Esophagus squamous epithelium (tissue), 5 donors: ENCODE data around the gene IDH1. TPM values are rescaled to one million over a fixed set of nuclear protein-coding genes. Genes with fewer than 3 reads are reported as not detected.
A peak's percentile ranks its signal among the peaks of the same experiment; 100 is the strongest.
"Not testable (repeated sequence)": the region's sequence is repeated elsewhere in the genome, so short reads cannot be mapped to it uniquely, and the experiment has no call there.

Source experiments
- DNase-seq: peaks from one replicate; lab custom pipeline; 2025; lab: John Stamatoyannopoulos, UW
- H3K27ac ChIP-seq, 4 donors: fragments of 200-600 bp; sonication (generic); one replicate each; pipeline ENCODE4 v1.5.1; 2016 to 2019; ENCODE audit warnings: mild to moderate bottlenecking in 1 of 4
- H3K27me3 ChIP-seq, 4 donors: fragments of 200-600 bp; sonication (generic); 1 replicate in 3 of 4; 2 replicates in 1 of 4; pipeline versions ENCODE4 v1.5.1 to v1.6.0; 2017 to 2021; ENCODE audit warnings: antibody characterized with exemption in 1 of 4
- H3K36me3 ChIP-seq, 3 donors: fragments of 200-600 bp; sonication (generic); one replicate each; pipeline ENCODE4 v1.5.1; 2016 to 2019
- H3K4me1 ChIP-seq, 3 donors: fragments of 200-600 bp; sonication (generic); one replicate each; pipeline ENCODE4 v1.5.1; 2017 to 2019
- H3K4me3 ChIP-seq, 4 donors: fragments of 200-600 bp; sonication (generic); 1 replicate in 3 of 4; 2 replicates in 1 of 4; pipeline ENCODE4 v1.5.1; 2016 to 2019; ENCODE audit warnings: mild to moderate bottlenecking in 2 of 4, moderate library complexity in 1 of 4
- H3K9me3 ChIP-seq, 3 donors: fragments of 200-600 bp; sonication (generic); one replicate each; pipeline ENCODE4 v1.5.1; 2016 to 2019
- CTCF ChIP-seq, 6 experiments: fragments of 450-650 bp in 4 of 6; fragments of 200-600 bp in 2 of 6; sonication (generic) in 2 of 6; IDR thresholded peaks; one replicate each; pipeline ENCODE4 v1.5.1; 2016 to 2019; ENCODE audit warnings: antibody characterized with exemption in 6 of 6, mild to moderate bottlenecking in 4 of 6, moderate library complexity in 4 of 6
- POLR2A ChIP-seq, 4 donors: fragments of 450-650 bp; IDR thresholded peaks; one replicate each; pipeline ENCODE4 v1.6.1; 2017; ENCODE audit warnings: antibody characterized with exemption in 4 of 4, mild to moderate bottlenecking in 4 of 4, moderate library complexity in 3 of 4
- WGBS, 2 donors: methylation state at CpG; one replicate each; pipeline ENCODE4 v1.1.5; 2018; 5-methylcytosine and 5-hydroxymethylcytosine counted together
- intact Hi-C: fragments of 100-400 bp; cut with DNase I; formaldehyde crosslinking; loops from one replicate; pipeline ENCODE4 v1.15.0; 2022
- total RNA-seq, 4 donors: library from RNA; depleted of rRNA; stranded (reverse); fragments of >200 nt; gene quantifications; one replicate each; pipeline ENCODE4 v1.1.0, GENCODE V29; 2016
- donor health status: DM: yes; HTN: yes; CAD: no.

Gene IDH1
- total RNA-seq, 4 donors from 2014 or later = 108 to 223 (median 142) TPM

DNA sequence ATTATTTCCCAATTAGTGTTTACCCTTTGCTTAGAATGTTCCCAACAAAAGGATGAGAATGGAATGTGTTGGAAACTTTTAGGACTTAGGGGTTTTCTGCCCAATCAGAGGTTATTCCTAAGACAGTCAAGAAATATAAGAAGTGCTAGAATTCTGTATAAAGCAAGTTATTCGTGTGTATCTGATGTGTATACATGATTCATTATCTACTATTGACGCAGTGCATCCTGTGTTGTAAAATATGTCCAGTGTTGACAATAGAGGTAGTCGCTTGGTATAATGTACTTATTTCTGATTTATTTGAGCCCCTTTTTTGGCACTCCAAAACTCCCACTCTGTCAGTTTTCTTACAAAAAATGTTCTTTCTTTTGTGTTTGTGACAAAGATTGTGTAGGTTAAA lies 12.1 kb upstream of the IDH1 start:
- no peak for TF ChIP-seq POLR2A (IDR thresholded peaks at IDR 0.05)
- no peak for TF ChIP-seq CTCF (IDR thresholded peaks at IDR 0.05)
- H3K27ac ChIP-seq = peak overlapping the region; percentile 97 to 98 (median 98)
- WGBS, 2 donors = 3 to 8% methylated on average over 3 of the region's 3 CpGs
- H3K36me3 ChIP-seq = peaks cover 0 to 7% (median 0%) of the 10 kb centered on the region in 3 donors
- H3K9me3 ChIP-seq = no peaks in the 10 kb centered on the region
- no peak for DNase-seq
- intact Hi-C loops = no loop called here
- peaks cover 10 to 47% (median 22%) of the 10 kb centered on the region in 3 donors for H3K4me1 ChIP-seq
- peak overlapping the region; percentile 94 to 99 (median 97) for H3K4me3 ChIP-seq
- H3K27me3 ChIP-seq = no peaks in the 10 kb centered on the region

GRCh38 chr2:208266553-208266893 lies 11.7 kb upstream of the IDH1 start:
- intact Hi-C loops = no loop called here
- Histone ChIP-seq H3K4me1 (peaks cover 10 to 47% (median 22%) of the 10 kb centered on the region in 3 donors), H3K9me3 (no peaks in the 10 kb centered on the region), H3K4me3 (peak overlapping the region; percentile 94 to 99 (median 97)), H3K27ac (peak overlapping the region; percentile 97 to 98 (median 98)), H3K27me3 (no peaks in the 10 kb centered on the region), H3K36me3 (peaks cover 0 to 3% (median 0%) of the 10 kb centered on the region in 3 donors)
- no peak for DNase-seq
- TF ChIP-seq POLR2A (IDR thresholded peaks at IDR 0.05) (no peak), CTCF (IDR thresholded peaks at IDR 0.05) (no peak)
- 1 to 2% methylated on average over 11 of the region's 11 CpGs for WGBS, 2 donors

DNA sequence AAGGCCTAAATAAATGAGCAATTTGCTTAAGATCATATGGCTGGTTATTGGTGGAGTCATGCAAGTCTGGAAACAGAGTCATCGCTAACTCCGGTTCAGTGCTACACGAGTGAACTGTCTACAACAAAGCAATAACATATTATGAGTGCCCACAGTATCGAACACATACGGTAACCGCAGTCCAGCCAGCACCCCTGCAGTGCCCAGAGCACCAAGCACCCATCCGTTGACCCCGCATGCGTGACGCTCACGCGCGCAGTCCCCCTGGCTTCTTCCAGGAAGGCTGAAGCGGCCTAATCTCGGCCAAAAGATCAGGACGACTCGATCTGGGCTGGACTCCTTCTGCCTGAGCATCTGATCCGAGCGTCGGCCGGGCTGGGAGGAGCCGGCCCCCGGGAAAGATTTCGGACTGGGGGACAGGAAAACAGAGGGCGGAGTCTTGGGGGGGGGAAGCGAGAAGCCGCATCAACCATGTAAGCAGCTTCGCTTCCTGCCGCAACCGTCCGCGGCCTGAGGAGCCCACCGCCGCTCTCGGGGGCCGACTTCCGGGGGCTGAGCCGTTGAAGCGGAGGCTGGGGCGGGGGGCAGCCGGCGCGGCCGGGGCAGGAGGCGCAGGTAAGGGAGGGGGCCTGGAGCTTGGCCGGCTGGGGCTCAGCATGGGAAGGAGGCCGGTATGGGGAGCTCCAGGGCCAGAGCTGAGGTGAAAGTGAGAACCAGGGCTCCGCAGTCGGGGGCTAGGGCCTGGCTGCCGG lies 11.1 kb upstream of the IDH1 start, which contains the start of gene PIKFYVE:
Gene PIKFYVE, plus strand, starts transcription at position 455 of the 752 bp plus-strand sequence. CDS start 5,265 bp downstream, outside the sequence.
- 0% methylated on average over 13 to 21 of the region's 50 CpGs for WGBS, 2 donors
- intact Hi-C loops = no loop called here

DNA sequence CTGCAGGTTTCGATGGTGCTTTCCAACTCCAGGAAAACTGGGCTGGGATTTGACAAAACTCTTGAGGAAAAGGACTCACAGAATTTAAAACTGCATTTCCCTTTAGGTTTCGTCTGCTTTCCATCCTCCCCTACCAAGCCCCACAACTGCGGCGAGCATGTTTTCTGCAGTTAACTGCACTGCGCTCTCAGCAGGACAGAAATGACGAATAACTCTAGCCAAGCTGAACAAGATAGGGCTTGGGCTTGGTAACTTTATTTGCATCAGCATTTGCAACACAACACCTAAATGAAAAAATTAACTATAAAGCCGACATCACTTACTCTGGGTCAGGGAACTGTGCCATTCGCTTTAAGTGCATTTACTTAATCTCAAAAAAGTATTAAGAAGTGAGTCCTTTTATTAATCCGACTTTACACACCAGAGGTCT lies 10.5 kb upstream of the IDH1 start:
- DNase-seq = peak; percentile 4
- Histone ChIP-seq H3K27ac (peak overlapping the region; percentile 97 to 98 (median 98)), H3K4me3 (peak overlapping the region; percentile 94 to 99 (median 97)), H3K27me3 (no peaks in the 10 kb centered on the region), H3K4me1 (peaks cover 10 to 47% (median 22%) of the 10 kb centered on the region in 3 donors), H3K36me3 (no peaks in the 10 kb centered on the region), H3K9me3 (no peaks in the 10 kb centered on the region)
- TF ChIP-seq CTCF (IDR thresholded peaks at IDR 0.05) (no peak), POLR2A (IDR thresholded peaks at IDR 0.05) (no peak)
- 4 to 5% methylated on average over 9 of the region's 9 CpGs for WGBS, 2 donors
- intact Hi-C loops = no loop called here

More for the DNA sequence above, 11.1 kb upstream of the IDH1 start, which contains the start of gene PIKFYVE:
- DNase-seq = peak; percentile 81
- no peaks in the 10 kb centered on the region for H3K36me3 ChIP-seq
- no peaks in the 10 kb centered on the region for H3K9me3 ChIP-seq
- TF ChIP-seq CTCF (IDR thresholded peaks at IDR 0.05) = peak in 1 of 6 experiments; percentile 41
- peak in 3 of 4 donors; percentile 15 to 84 (median 67) for TF ChIP-seq POLR2A (IDR thresholded peaks at IDR 0.05)
- peak within 1 kb of the TSS; percentile 97 to 98 (median 98) for H3K27ac ChIP-seq
- H3K4me3 ChIP-seq = peak within 1 kb of the TSS; percentile 94 to 99 (median 97)
- no peaks in the 10 kb centered on the region for H3K27me3 ChIP-seq
- peaks cover 10 to 47% (median 22%) of the 10 kb centered on the region in 3 donors for H3K4me1 ChIP-seq

DNA sequence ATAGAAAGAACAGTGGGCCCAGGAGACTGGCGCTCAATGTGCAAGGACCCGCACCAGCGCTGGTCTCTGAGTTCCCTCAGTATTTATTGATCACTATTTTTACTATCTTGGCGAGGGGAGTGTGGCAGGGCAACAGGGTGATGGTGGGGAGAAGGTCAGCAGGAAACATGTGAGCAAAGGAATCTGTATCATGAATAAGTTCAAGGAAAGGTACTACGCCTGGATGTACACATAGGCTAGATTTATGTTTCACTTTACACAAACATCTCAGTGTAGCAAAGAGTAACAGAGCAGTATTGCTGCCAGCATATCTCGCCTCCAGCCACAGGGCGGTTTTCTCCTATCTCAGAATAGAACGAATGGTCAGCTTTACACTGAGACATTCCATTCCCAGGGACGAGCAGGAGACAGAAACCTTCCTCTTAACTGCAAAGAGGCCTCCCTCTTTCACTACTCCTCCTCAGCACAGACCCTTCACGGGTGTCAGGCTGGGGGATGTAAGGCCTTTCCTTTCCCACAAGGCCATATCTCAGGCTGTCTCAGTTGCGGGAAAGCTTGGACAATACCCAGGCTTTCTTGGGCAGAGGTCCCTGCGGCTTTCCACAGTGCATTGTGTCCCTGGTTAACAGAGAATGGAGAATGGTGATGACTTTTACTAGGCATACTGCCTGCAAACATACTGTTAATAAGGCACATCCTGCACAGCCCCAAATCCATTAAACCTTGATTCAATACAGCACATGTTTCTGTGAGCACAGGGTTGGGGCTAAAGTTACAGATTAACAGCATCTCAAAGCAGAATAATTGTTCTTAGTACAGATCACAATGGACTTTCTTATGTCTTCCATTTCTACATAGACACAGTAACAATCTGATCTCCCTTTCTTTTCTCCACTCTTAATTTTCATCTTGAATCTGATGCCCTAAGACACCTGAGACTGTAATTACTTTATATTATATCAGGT lies 2.3 kb upstream of the IDH1 start:
- intact Hi-C loops, DNase-seq, H3K27me3 ChIP-seq, H3K27ac ChIP-seq, H3K9me3 ChIP-seq, H3K4me3 ChIP-seq: not testable (repeated sequence)
- Histone ChIP-seq H3K4me1 (peaks cover 5 to 40% (median 15%) of the 10 kb centered on the region in 3 donors), H3K36me3 (peaks cover 0 to 12% (median 0%) of the 10 kb centered on the region in 3 donors)
- WGBS, 2 donors = 81 to 85% methylated on average over 12 of the region's 12 CpGs
